NCI-H748 (cell line): Measurements from ENCODE around the gene TMEM87B.

ENCODE experiments used
- DNase-seq: peaks from one replicate; lab custom pipeline; 2025; ENCODE audit not compliant: unreplicated experiment; lab: John Stamatoyannopoulos, UW

TMEM87B gene

GRCh38 chr2:112149194-112149593 is 94.1 kb downstream of the TMEM87B start:
- no peak for DNase-seq

- no peak for DNase-seq
Observed at GRCh38 chr2:112149866-112150435, 94.9 kb downstream of the TMEM87B start.

GRCh38 chr2:112150447-112150846 is 95.4 kb downstream of the TMEM87B start:
- DNase-seq: no peak

GRCh38 chr2:112150851-112151250 is 95.8 kb downstream of the TMEM87B start:
- DNase-seq: no peak

- DNase-seq: no peak
Observed at GRCh38 chr2:112151271-112151670, 96.2 kb downstream of the TMEM87B start.

- DNase-seq: no peak
Observed at GRCh38 chr2:112151701-112152440, 96.8 kb downstream of the TMEM87B start.

- no peak for DNase-seq
Observed at GRCh38 chr2:112152476-112153178, 97.6 kb downstream of the TMEM87B start.

GRCh38 chr2:112153179-112153490 is 98.1 kb downstream of the TMEM87B start:
- no peak for DNase-seq

- no peak for DNase-seq
Observed at GRCh38 chr2:112153501-112153900, 98.4 kb downstream of the TMEM87B start.

GRCh38 chr2:112154246-112155117 is 99.4 kb downstream of the TMEM87B start:
- no peak for DNase-seq

- DNase-seq: peak; percentile 7
Observed at GRCh38 chr2:112155331-112156151, 100.5 kb downstream of the TMEM87B start.

GRCh38 chr2:112156152-112156986 is 101.3 kb downstream of the TMEM87B start:
- DNase-seq: no peak

- no peak for DNase-seq
Observed at GRCh38 chr2:112157472-112157871, 102.4 kb downstream of the TMEM87B start.

- no peak for DNase-seq
Observed at GRCh38 chr2:112159454-112159921, 104.4 kb downstream of the TMEM87B start.

- DNase-seq: no peak
Observed at GRCh38 chr2:112160283-112161250, 105.5 kb downstream of the TMEM87B start.

- peak; percentile 80 for DNase-seq
Observed at GRCh38 chr2:112161431-112162145, 106.5 kb downstream of the TMEM87B start.

GRCh38 chr2:112162341-112162740 is 107.3 kb downstream of the TMEM87B start:
- no peak for DNase-seq

- no peak for DNase-seq
Observed at GRCh38 chr2:112162956-112163355, 107.9 kb downstream of the TMEM87B start.
